HepG2 (cell line): ENCODE data around the gene SMAD6. TPM values are rescaled to one million over a fixed set of nuclear protein-coding genes. Genes with fewer than 3 reads are reported as not detected.

ENCODE experiments used
- ATAC-seq: fragments of 200-7000 bp; cut with Tn5 transposase; 3 replicates; pipeline ENCODE4 v1.9.1; 2020; ENCODE audit warnings: mild to moderate bottlenecking, moderate library complexity
- BruUV-seq: library from RNA; stranded (reverse); fragments of 400-500 nt; replicated peaks from 2 replicates; lab custom pipeline; 2021; lab: Mats Ljungman, UMichigan
- CTCF ChIA-PET: fragments of 300-600 bp; formaldehyde crosslinking; extraction: SDS; loops from one replicate; lab custom pipeline; 2021; ENCODE audit warnings: low total read pairs, inconsistent platforms, low intra/inter-chr PET ratio; lab: Yijun Ruan, JAX
- POLR2A ChIA-PET: fragments of 350-600 bp; sonication (Branson Sonifier 250); formaldehyde crosslinking; loops from one replicate; lab custom pipeline; 2020; ENCODE audit warnings: antibody characterized with exemption, inconsistent platforms; lab: Yijun Ruan, JAX
- DNase-seq: peaks from one replicate; pipeline ENCODE4 v3.0.0-alpha.2; 2015; ENCODE audit warnings: low spot score
- FAIRE-seq: peaks from 3 replicates; lab custom pipeline; 2011; peaks lifted over from hg19 to GRCh38; lab: Jason Lieb, UNC
- H2AFZ ChIP-seq: one replicate; pipeline ENCODE4 v1.6.1; 2011; ENCODE audit warnings: low read length, inconsistent platforms
- H3K27ac ChIP-seq: fragments of 300-600 bp; 3 replicates; pipeline ENCODE4 v1.8.0; 2011; ENCODE audit warnings: mixed run types, mild to moderate bottlenecking, mixed read lengths, low read length, inconsistent platforms; ENCODE audit not compliant: insufficient read depth; ENCODE audit errors: extremely low read length
- H3K27me3 ChIP-seq, 2 experiments: fragments of 200-600 bp in 1 of 2; 2 replicates in 1 of 2; 3 replicates in 1 of 2; pipeline versions ENCODE4 v1.6.0 to v1.8.0; 2011; ENCODE audit warnings: low read length in 2 of 2, mild to moderate bottlenecking in 2 of 2, moderate library complexity in 2 of 2, inconsistent platforms in 1 of 2; ENCODE audit not compliant: insufficient read depth in 2 of 2, control insufficient read depth in 1 of 2
- H3K36me3 ChIP-seq, 2 experiments: fragments of 200-600 bp in 1 of 2; replicated peaks in 1 of 2; 2 replicates in 1 of 2; 3 replicates in 1 of 2; pipeline versions ENCODE4 v1.5.1 to v1.8.0; 2011; ENCODE audit warnings: low read length in 2 of 2, inconsistent platforms in 1 of 2; ENCODE audit not compliant: insufficient read depth in 2 of 2, control insufficient read depth in 1 of 2
- H3K4me1 ChIP-seq: 2 replicates; pipeline ENCODE4 v1.5.1; 2012; ENCODE audit warnings: low read length, inconsistent platforms; ENCODE audit not compliant: insufficient read depth
- H3K4me2 ChIP-seq: 2 replicates; pipeline ENCODE4 v1.6.0; 2011; ENCODE audit warnings: low read depth, low read length, inconsistent platforms
- H3K4me3 ChIP-seq, 3 experiments: fragments of 200-600 bp in 1 of 3; sonication (generic), shearing (Covaris generic) in 1 of 3; replicated peaks in 1 of 3; 2 replicates each; pipeline ENCODE4 v1.5.1; 2011 to 2016; ENCODE audit warnings: low read length in 3 of 3, inconsistent platforms in 2 of 3, low read depth in 2 of 3, mild to moderate bottlenecking in 2 of 3, control low read depth in 1 of 3, mixed read lengths in 1 of 3; ENCODE audit not compliant: insufficient read depth in 1 of 3
- H3K79me2 ChIP-seq: one replicate; pipeline ENCODE4 v1.6.1; 2011; ENCODE audit warnings: low read length, inconsistent platforms; ENCODE audit not compliant: insufficient read depth
- H3K9ac ChIP-seq: 2 replicates; pipeline ENCODE4 v1.6.0; 2011; ENCODE audit warnings: mild to moderate bottlenecking, low read depth, low read length, inconsistent platforms; ENCODE audit not compliant: insufficient read depth
- H3K9me3 ChIP-seq: 2 replicates; pipeline ENCODE4 v1.5.1; 2012; ENCODE audit warnings: mild to moderate bottlenecking, low read length
- H4K20me1 ChIP-seq: 2 replicates; pipeline ENCODE4 v1.6.0; 2011; ENCODE audit warnings: inconsistent platforms, mild to moderate bottlenecking, low read length, moderate library complexity; ENCODE audit not compliant: insufficient read depth
- GATAD2A ChIP-seq: IDR thresholded peaks from 2 replicates; pipeline ENCODE4 v1.6.1; 2016
- ISL2 ChIP-seq: sonication (generic); formaldehyde crosslinking; IDR thresholded peaks from 2 replicates; pipeline ENCODE4 v1.5.0; 2020; ENCODE audit warnings: missing genetic modification reagents
- MYC ChIP-seq: sonication (generic); formaldehyde crosslinking; IDR thresholded peaks from 2 replicates; pipeline ENCODE4 v1.9.0; 2021; ENCODE audit warnings: missing genetic modification reagents, borderline replicate concordance
- PAWR ChIP-seq: sonication (generic); formaldehyde crosslinking; IDR thresholded peaks from 2 replicates; pipeline ENCODE4 v1.4.0; 2020; ENCODE audit warnings: missing genetic modification reagents, mild to moderate bottlenecking, borderline replicate concordance
- RFXANK ChIP-seq: IDR thresholded peaks from 2 replicates; pipeline ENCODE4 v1.6.1; 2016
- ZNF205 ChIP-seq: IDR thresholded peaks from 2 replicates; pipeline ENCODE4 v1.6.1; 2018; ENCODE audit warnings: missing biosample characterization, missing genetic modification reagents
- ZNF468 ChIP-seq: sonication (generic); formaldehyde crosslinking; IDR thresholded peaks from 2 replicates; pipeline ENCODE4 v1.8.0; 2022; ENCODE audit warnings: mild to moderate bottlenecking, moderate library complexity, missing genetic modification reagents
- ZNF674 ChIP-seq: sonication (generic); formaldehyde crosslinking; IDR thresholded peaks from 2 replicates; pipeline ENCODE4 v1.5.0; 2020; ENCODE audit warnings: low read depth, mild to moderate bottlenecking, missing genetic modification reagents
- WGBS: methylation state at CpG from one replicate; pipeline ENCODE4 v1.1.6; 2017; ENCODE audit warnings: low lambda C conversion rate; 5-methylcytosine and 5-hydroxymethylcytosine counted together
- in situ Hi-C: cut with HindIII; loops from 2 replicates; pipeline ENCODE4 v1.10.0; 2017; ENCODE audit warnings: low pct_unique_long_range_greater_than_20kb; ENCODE audit not compliant: extremely low pct_ligation_motif_present
- intact Hi-C: fragments of 100-400 bp; cut with micrococcal nuclease; formaldehyde crosslinking; loops from one replicate; pipeline ENCODE4 v1.10.0; 2022; ENCODE audit not compliant: unreplicated experiment
- polyA plus RNA-seq, 8 experiments: library from polyadenylated mRNA; depleted of rRNA in 3 of 8; stranded (reverse) in 7 of 8; unstranded in 1 of 8; fragments of >200 nt; fragmentation: Illumina TruSeq in 4 of 8; extraction: Trizol in 4 of 8; gene quantifications; 2 replicates each; pipeline versions ENCODE4 v1.2.1 to v1.2.3, GENCODE V29; 2011 to 2016; ENCODE audit warnings: low read depth in 4 of 8, missing spikeins in 1 of 8, mixed read lengths in 1 of 8; ENCODE audit not compliant: insufficient read depth in 1 of 8
- total RNA-seq, 5 experiments: library from RNA; depleted of rRNA; stranded (reverse); fragments of >200 nt; fragmentation: Illumina TruSeq; extraction: Trizol; gene quantifications; 2 replicates each; pipeline ENCODE4 v1.2.3, GENCODE V29; 2016; ENCODE audit warnings: low read depth in 1 of 5
- TF ChIP-seq, protein P1 (sequence below): sonication (generic); formaldehyde crosslinking; IDR thresholded peaks from 2 replicates; pipeline ENCODE4 v1.8.1; 2023; ENCODE audit warnings: mild to moderate bottlenecking, missing genetic modification reagents
- TF ChIP-seq, protein P2 (sequence below): sonication (generic); formaldehyde crosslinking; IDR thresholded peaks from 2 replicates; pipeline ENCODE4 v1.8.1; 2023; ENCODE audit warnings: mild to moderate bottlenecking, moderate library complexity, missing genetic modification reagents
- TF ChIP-seq, protein P3 (sequence below): sonication (generic); formaldehyde crosslinking; IDR thresholded peaks from 2 replicates; pipeline ENCODE4 v1.8.0; 2022; ENCODE audit warnings: missing genetic modification reagents, mild to moderate bottlenecking, borderline replicate concordance
- TF ChIP-seq, protein P4 (sequence below), 2 experiments: sonication (generic) in 1 of 2; formaldehyde crosslinking in 1 of 2; IDR thresholded peaks; 2 replicates each; pipeline versions ENCODE4 v1.4.0 to v1.6.1; 2018 to 2020; ENCODE audit warnings: missing genetic modification reagents in 2 of 2, borderline replicate concordance in 1 of 2, low read depth in 1 of 2, mild to moderate bottlenecking in 1 of 2, missing biosample characterization in 1 of 2
- TF ChIP-seq, protein P5 (sequence below): sonication (generic); formaldehyde crosslinking; IDR thresholded peaks from 2 replicates; pipeline ENCODE4 v1.9.0; 2022; ENCODE audit warnings: missing genetic modification reagents, mild to moderate bottlenecking, borderline replicate concordance
- TF ChIP-seq, protein P6 (sequence below): sonication (generic); formaldehyde crosslinking; IDR thresholded peaks from 2 replicates; pipeline ENCODE4 v1.5.0; 2020; ENCODE audit warnings: mild to moderate bottlenecking, missing genetic modification reagents

Gene SMAD6
- total and polyA plus RNA-seq, 2 of the 13 experiments (the other 11 are each of a cell fraction or from before 2014, with no cell fraction given): 3.3 to 4.4 TPM

DNA sequence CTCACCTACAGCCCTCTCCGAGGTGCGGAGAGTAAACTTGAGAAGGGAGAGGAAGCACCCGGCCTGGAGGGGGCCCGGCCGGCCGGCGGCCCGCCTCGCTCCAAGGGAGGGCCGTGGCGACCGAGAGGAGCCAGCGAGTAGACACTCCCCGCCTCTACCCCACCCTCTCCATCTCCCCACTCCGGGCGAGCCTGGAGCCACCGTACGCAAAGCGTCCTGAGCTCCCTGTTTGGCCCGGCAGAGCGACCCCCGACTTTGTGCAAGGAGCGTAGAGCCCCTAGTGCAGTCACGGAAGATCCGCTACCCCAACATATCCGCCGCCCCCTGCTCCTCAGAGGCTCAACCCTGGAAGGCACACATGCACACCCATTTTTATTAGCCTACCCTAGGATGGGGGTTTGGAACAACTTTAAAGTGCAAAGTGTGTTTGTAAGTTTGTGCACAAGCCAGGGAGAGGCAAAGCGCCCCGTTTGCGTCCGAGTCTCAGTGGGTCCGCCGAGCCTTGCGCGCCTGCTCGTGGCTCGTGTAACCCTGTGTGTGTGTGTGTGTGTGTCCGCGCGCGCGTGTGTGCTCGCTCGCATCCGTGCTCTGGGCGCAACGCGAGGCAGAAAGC lies 508 bp upstream of the SMAD6 start:
- no peaks in the 10 kb centered on the region for H3K36me3 ChIP-seq
- 0 out of 2 replicates have a peak, but pooled peaks cover 8% of the 10 kb centered on the region for H4K20me1 ChIP-seq
- peak overlapping the region; percentile 66 to 87 (median 87) for H3K4me3 ChIP-seq
- peaks cover 46% of the 10 kb centered on the region for H3K4me1 ChIP-seq
- peak overlapping the region; percentile 88 for H3K4me2 ChIP-seq
- no peaks in the 10 kb centered on the region; a peak in 1 of 5 replicates for H3K27me3 ChIP-seq
- BruUV-seq: no TSS peak
- H3K79me2 ChIP-seq: peaks cover 28% of the 10 kb centered on the region
- intact Hi-C loops (loop anchor here (1.0 to 5.0 kb wide), 2 partner anchors 70 to 141 kb away; no protein-coding TSS in a partner anchor), in situ Hi-C loops (loop anchor here (5.0 kb wide), 3 partner anchors 71 to 141 kb away; no protein-coding TSS in a partner anchor)
- DNase-seq (peak; percentile 42), FAIRE-seq (no peak), ATAC-seq (peak; percentile 67)
- H3K9me3 ChIP-seq: no peaks in the 10 kb centered on the region
- no peak overlapping the region for H2AFZ ChIP-seq
- 0% methylated on average over 1 of the region's 48 CpGs for WGBS
- H3K9ac ChIP-seq: peak overlapping the region; percentile 79
- CTCF ChIA-PET: no interaction called here
- peak overlapping the region; percentile 91 for H3K27ac ChIP-seq
- POLR2A ChIA-PET: interaction anchor here (0.8 to 6.0 kb wide), 10 partner anchors 13 to 144 kb away, joined by 3 to 96 read pairs (median 4); no protein-coding TSS in a partner anchor
- TF ChIP-seq ZNF205 (no peak), PAWR (CRISPR knock-in tag) (no peak), MYC (CRISPR knock-in tag) (0 out of 2 replicates have a peak, but pooled peaks have one; percentile 14), RFXANK (CRISPR knock-in tag) (no peak), ISL2 (CRISPR knock-in tag) (peak; percentile 6; the same call in 1 of the 2 replicates), ZNF468 (CRISPR knock-in tag) (no peak), ZNF674 (CRISPR knock-in tag) (no peak), GATAD2A (CRISPR knock-in tag) (no peak)
- TF ChIP-seq, protein P1, sequence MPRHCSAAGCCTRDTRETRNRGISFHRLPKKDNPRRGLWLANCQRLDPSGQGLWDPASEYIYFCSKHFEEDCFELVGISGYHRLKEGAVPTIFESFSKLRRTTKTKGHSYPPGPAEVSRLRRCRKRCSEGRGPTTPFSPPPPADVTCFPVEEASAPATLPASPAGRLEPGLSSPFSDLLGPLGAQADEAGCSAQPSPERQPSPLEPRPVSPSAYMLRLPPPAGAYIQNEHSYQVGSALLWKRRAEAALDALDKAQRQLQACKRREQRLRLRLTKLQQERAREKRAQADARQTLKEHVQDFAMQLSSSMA (CRISPR knock-in tag): no peak
- TF ChIP-seq, protein P2, sequence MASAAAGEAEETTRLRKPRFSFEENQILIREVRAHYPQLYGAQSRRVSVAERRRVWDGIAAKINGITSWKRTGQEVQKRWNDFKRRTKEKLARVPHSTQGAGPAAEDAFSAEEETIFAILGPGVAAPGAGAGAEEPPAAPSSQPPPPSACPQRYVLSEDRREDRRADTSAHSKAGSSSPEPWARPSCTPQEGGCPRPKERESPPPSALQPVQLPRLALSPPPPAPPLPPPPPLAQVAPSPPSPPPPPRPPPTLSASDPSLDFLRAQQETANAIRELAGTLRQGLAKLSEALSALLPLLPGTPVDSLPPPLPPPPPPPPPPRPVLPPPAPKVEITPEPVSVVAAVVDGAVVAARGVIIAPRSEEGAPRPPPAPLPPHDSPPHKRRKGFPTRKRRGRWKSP (CRISPR knock-in tag): peak; percentile 63; the same call in 1 of the 2 replicates
- TF ChIP-seq, protein P3, sequence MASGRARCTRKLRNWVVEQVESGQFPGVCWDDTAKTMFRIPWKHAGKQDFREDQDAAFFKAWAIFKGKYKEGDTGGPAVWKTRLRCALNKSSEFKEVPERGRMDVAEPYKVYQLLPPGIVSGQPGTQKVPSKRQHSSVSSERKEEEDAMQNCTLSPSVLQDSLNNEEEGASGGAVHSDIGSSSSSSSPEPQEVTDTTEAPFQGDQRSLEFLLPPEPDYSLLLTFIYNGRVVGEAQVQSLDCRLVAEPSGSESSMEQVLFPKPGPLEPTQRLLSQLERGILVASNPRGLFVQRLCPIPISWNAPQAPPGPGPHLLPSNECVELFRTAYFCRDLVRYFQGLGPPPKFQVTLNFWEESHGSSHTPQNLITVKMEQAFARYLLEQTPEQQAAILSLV (CRISPR knock-in tag): no peak
- TF ChIP-seq, protein P4, sequence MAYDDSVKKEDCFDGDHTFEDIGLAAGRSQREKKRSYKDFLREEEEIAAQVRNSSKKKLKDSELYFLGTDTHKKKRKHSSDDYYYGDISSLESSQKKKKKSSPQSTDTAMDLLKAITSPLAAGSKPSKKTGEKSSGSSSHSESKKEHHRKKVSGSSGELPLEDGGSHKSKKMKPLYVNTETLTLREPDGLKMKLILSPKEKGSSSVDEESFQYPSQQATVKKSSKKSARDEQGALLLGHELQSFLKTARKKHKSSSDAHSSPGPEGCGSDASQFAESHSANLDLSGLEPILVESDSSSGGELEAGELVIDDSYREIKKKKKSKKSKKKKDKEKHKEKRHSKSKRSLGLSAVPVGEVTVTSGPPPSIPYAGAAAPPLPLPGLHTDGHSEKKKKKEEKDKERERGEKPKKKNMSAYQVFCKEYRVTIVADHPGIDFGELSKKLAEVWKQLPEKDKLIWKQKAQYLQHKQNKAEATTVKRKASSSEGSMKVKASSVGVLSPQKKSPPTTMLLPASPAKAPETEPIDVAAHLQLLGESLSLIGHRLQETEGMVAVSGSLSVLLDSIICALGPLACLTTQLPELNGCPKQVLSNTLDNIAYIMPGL (CRISPR knock-in tag; IDR thresholded peaks at IDR 0.05; ENCODE audit: borderline replicate concordance in 1 of 2, low read depth in 1 of 2): 0 out of 4 replicates have a peak, but pooled peaks of 1 of the 2 experiments have one; percentile 14
- TF ChIP-seq, protein P5, sequence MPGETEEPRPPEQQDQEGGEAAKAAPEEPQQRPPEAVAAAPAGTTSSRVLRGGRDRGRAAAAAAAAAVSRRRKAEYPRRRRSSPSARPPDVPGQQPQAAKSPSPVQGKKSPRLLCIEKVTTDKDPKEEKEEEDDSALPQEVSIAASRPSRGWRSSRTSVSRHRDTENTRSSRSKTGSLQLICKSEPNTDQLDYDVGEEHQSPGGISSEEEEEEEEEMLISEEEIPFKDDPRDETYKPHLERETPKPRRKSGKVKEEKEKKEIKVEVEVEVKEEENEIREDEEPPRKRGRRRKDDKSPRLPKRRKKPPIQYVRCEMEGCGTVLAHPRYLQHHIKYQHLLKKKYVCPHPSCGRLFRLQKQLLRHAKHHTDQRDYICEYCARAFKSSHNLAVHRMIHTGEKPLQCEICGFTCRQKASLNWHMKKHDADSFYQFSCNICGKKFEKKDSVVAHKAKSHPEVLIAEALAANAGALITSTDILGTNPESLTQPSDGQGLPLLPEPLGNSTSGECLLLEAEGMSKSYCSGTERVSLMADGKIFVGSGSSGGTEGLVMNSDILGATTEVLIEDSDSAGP (CRISPR knock-in tag): no peak
- TF ChIP-seq, protein P6, sequence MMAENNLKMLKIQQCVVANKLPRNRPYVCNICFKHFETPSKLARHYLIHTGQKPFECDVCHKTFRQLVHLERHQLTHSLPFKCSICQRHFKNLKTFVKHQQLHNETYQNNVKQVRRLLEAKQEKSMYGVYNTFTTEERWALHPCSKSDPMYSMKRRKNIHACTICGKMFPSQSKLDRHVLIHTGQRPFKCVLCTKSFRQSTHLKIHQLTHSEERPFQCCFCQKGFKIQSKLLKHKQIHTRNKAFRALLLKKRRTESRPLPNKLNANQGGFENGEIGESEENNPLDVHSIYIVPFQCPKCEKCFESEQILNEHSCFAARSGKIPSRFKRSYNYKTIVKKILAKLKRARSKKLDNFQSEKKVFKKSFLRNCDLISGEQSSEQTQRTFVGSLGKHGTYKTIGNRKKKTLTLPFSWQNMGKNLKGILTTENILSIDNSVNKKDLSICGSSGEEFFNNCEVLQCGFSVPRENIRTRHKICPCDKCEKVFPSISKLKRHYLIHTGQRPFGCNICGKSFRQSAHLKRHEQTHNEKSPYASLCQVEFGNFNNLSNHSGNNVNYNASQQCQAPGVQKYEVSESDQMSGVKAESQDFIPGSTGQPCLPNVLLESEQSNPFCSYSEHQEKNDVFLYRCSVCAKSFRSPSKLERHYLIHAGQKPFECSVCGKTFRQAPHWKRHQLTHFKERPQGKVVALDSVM (CRISPR knock-in tag): no peak
